Activated CD4-positive, CD25-positive, alpha-beta regulatory T cell treated with anti-CD3 and anti-CD28 coated beads, Interleukin-2, amount 50 U/mL, for 16 hours (primary cell): ENCODE results near the gene GPR84.

Source experiments
- DNase-seq: peaks from one replicate; pipeline ENCODE4 v3.0.0-alpha.2; 2020; ENCODE audit warnings: low read depth, low spot score

Gene GPR84

GRCh38 chr12:54392485-54393206 is 28.4 kb upstream of the GPR84 start:
- no peak for DNase-seq

DNA sequence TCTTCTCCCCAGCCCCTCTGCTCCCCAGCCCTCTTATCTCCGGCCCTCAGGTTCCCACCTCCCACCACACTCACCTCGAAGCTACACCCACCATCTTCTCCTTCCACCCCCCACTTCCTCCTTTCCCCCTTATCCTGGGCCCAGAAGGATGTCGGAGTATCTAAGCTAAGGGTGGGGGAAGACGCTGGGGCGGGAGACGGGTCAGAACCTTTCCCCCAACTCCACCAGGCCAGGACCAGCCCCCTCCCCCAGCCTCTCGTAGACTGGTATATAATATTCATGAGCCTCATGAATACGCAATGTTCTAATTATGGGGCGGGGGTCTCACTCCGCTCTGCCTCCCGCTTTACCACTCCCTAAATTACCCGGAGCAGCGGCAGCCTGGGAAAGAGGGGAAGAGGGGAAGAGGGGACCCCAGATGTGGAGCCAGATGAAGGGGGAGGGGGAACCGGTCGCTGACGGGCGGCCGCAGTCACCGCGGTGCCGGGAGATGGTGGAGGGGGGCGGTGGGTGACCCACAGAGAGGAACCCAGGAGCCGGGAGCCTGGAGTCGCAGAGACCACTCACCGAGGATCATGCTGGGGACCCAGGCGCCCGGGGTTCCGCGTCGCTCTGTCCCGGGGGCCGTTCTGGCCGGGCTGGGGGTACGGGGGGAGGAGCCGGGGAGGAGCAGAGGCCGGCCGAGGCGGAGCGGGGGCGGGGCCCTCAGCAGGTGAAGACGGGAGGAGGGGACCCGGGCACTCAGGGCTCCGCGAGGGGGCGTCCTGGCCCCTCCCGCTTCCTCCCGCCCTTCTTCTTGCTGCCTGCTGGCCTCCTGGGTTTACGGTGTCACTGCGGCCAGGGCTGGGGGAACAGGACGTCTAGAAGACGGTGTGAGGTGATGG is 26.6 kb upstream of the GPR84 start:
- peak; percentile 15 for DNase-seq

GRCh38 chr12:54390176-54390667 is 25.9 kb upstream of the GPR84 start:
- no peak for DNase-seq

GRCh38 chr12:54389607-54390175 is 25.4 kb upstream of the GPR84 start:
- no peak for DNase-seq

- no peak for DNase-seq
These were observed 24.8 kb upstream of the GPR84 start for GRCh38 chr12:54389134-54389508.

- DNase-seq, result no peak
These were observed 24.2 kb upstream of the GPR84 start for GRCh38 chr12:54388237-54389133.

DNA sequence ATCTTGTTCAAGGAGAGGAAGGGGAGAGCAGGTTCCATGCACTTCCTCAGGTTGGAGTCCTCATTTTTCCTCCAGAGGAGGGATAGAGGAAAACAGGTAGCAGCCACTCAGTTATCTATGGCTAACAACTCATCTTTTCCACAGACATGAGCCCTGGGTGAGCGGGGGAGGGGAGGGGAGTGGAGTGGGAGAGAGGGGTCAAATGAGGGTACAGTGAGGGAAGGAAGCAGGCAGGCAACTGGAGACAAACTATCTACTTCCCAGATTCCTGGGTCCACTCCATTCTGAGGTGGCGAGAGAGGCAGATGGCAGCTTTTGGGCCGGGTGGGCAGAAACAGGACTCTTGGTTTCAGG is 22.8 kb upstream of the GPR84 start:
- DNase-seq, result no peak

GRCh38 chr12:54386403-54387113 is 22.3 kb upstream of the GPR84 start:
- DNase-seq, result no peak

GRCh38 chr12:54385251-54385914 is 21.1 kb upstream of the GPR84 start:
- DNase-seq, result no peak

DNA sequence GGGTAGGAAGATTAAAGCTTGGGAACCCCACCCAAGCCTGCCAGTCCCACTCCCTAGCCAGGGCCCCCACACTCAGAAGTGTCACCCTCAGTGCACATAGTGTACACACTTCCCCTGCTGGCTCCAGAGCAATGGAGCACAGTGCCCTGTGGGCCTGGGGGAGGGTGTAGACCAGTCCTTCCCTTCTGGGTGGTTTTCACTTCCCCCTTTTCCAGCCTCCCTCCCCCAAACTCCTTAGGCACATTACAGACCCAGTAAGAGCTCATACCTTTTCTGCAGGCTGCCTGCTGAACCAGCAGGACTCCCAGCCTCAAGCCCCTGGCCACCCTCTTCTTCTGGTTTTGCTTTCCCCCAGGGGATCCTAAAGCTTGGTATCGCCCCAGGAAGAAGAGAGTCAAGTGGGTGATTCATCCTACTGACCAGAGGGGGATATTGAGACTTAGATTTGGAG is 20.3 kb upstream of the GPR84 start, which contains the start of gene ZNF385A:
Gene ZNF385A, minus strand, starts transcription at position 143 of the 451 bp plus-strand sequence. CDS start 219 bp downstream, outside the sequence.
- DNase-seq, result no peak

DNA sequence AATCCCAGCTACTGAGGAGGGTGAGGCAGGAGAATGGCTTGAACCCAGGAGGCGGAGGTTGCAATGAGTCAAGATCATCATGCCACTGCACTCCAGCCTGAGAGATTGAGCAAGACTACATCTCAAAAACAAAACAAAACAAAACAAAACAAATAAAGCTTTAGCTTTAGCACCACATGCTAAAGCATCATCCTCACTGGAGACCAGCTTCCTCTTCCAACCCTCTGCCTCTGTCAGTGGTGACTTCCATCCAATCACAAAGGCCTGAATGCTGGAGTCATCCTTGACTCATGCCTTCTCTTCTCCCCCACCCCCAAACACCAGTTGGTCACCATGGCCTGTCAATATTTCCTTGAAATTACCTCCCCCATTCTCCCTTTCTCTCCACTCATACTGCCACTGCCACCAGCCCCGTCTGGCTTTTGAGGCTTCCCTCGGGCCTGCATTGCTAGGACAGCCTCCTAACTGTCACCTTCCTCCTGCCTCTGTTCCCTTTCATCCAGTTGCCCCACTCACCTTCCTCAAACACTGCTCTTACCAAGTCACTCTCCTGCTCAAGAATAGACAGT is 18.8 kb upstream of the GPR84 start:
- DNase-seq, result no peak

- DNase-seq, result no peak
These were observed 16.9 kb upstream of the GPR84 start for GRCh38 chr12:54381136-54381535.

DNA sequence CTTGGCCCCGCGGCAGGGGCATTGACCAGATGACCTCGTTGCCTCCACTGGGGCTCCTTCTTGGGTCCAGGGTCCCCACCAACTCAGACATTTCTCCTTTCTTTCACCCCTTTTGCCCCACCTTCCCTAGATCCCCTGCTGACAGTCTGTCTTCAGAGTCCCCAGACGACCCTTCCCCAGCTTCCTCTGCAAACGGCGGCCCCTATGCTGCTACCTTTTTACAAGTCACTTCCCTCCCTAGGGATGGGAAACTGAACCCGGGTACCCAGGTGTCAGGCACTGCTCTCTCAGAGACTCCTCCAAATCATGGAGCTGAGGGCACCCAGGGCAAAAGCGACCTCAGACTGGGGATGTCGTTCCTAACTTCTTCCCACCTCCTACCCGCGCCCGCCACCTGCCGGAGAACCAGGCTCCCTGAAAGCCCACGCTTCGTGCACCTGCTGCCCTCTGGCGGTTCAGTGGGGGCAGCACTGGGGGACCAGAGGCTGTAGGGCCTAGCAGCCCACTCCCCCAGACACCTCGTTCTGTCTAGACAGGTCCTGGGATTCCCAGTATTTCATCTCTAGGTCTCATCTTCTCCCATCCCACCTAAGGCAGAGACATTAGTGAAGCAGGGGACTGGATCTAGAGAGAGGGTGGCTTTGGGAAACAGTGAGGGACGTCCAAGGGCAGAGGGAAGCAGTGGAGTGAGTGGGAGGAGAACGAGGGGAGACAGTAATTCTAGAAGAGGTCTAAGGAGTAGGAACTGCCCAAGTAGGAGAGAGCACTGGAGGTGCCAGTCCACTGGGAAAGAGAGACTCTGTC is 15.3 kb upstream of the GPR84 start:
- DNase-seq, result peak; percentile 78

GRCh38 chr12:54378796-54379397 is 14.6 kb upstream of the GPR84 start:
- no peak for DNase-seq

DNA sequence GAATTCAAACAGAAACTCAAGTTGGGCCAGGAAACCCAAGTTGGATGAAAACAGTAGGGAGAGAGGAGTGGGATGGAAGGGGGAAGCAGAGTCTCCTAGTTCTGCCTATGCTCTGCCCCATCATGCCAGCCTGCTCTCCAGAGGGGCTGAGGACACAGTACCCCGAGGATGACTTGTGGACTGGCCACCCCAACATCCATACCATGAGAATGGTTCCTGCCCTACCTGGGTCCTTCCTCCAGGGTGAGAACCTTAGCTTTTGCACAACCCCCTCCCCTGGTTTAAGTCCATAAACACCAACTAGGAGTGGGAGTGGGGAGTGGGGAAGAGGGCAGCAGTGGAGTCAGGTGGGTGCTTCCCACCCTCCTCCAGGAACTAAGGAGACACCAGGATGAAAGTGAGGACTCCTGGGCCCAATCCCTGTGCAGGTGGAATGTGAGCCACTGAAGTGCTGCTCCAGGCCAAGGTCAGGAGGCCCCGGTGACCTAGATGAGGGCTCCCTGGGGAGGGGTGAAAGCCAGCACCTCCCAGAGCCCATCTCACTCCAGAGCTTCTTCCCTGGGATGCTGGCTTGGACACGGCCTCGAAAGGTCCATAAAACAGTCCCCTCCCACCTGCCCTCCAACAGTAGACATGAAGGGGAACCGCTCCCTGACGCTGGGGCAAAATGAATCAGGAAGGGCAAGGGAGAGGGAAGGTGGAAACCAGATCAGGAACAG is 13.7 kb upstream of the GPR84 start:
- DNase-seq, result no peak

DNA sequence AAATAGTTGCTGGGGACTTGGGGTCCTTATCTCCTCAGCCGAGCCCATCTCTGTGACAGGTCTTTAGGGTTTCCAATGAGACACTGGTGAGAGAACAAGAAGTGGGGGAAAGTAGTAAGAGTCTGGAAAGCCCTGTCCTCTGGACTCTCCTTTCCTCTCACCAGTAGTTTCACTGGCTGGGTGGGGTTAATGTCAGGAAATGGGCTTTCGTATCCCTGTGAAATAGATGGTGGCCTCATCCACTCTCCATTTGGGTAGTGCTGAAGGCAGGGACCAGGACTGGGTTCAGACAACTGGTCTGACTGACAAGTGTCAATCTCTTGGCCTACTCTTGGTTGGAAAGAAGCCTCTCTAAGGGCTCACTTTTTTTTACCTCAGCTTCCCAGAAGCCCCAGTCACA is 12.7 kb upstream of the GPR84 start:
- no peak for DNase-seq

- DNase-seq, result no peak
These were observed 12.3 kb upstream of the GPR84 start for GRCh38 chr12:54376596-54376995.

DNA sequence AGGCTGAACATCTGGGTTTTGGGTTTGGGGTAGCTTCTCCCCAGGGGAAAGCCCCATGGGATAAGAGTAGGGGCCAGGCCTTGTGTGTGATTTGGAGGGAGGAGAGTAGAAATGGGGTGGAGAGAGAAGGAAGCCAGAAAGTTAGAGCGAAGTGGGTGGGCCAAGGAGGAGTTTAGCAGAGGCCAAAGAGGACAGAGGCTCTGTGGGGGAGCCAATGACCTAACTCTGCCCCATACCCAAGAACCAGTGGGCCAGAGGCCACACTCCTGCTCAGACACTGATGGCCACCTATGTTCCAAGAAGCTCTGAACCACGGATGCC is 10.9 kb upstream of the GPR84 start:
- no peak for DNase-seq
